BE2C (cell line): ENCODE measurements around the gene DPM2.

ENCODE experiments used
- DNase-seq: peaks from one replicate; pipeline ENCODE4 v3.0.0-alpha.2; 2020
- H3K27me3 ChIP-seq: fragments of 250-450 bp; sonication (Bioruptor Pico); 2 replicates; pipeline ENCODE4 v1.5.1; 2020; ENCODE audit warnings: mild to moderate bottlenecking
- H3K36me3 ChIP-seq: fragments of 250-450 bp; sonication (Bioruptor Pico); 2 replicates; pipeline ENCODE4 v1.5.1; 2020; ENCODE audit warnings: mild to moderate bottlenecking
- H3K4me1 ChIP-seq: fragments of 250-450 bp; sonication (Bioruptor Pico); 2 replicates; pipeline ENCODE4 v1.5.1; 2020
- H3K4me3 ChIP-seq: 2 replicates; pipeline ENCODE4 v1.5.1; 2011; ENCODE audit warnings: low read depth, low read length
- H3K9me3 ChIP-seq: fragments of 250-450 bp; sonication (Bioruptor Pico); 2 replicates; pipeline ENCODE4 v1.5.1; 2020
- TF ChIP-seq, protein P1 (sequence below): IDR thresholded peaks from 2 replicates; pipeline ENCODE4 v1.5.1; 2012; ENCODE audit warnings: mild to moderate bottlenecking, low read depth, low read length

Gene DPM2

DNA sequence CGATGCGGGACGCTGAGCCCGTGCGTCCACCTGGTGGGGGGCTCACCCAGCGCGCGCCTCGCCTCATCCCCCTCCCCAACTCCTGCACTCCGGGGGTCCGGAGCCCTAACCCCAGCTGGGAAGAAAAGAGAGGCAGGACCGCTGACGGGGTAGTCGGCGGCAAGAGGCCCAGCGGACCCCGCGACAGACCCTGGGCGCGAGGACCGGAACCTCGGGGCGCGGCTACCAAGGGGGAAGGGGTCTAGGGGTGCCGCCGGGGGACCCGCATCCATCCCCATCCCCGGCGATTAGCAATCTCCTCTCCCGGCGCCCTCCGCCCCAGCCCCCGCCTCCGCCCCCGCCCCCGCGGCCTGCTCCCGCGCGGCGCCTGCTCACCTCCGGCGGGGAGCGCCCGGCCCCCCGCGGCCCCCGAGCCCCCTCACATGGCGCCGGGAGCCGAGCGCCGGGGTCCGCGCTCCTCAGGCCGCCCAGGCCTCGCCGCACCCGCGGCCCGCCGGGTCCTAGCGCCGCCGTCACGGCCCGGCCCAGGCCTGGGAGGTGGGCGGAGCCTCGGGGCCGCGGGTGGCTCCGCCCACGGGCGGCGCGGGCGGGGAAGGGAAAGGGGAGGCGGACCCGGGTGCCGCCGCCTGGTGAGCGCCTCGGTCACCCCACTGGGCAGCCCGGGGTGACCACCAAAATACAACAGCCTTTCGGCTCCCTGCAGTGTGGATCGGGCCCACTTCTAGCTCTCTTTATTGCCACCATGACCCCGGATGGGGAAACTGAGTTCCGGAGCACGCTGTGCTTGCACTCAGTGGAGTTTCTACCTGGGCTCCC, 38.3 kb downstream of the DPM2 start, which contains the start of gene ST6GALNAC6:
TSS of gene ST6GALNAC6 (minus strand) at position 476 of the 816 bp plus-strand sequence. CDS start 1,622 bp downstream, outside the sequence.
- Histone ChIP-seq H3K4me3 (peak within 1 kb of the TSS; percentile 87), H3K27me3 (no peaks in the 10 kb centered on the region)
- TF ChIP-seq, protein P1, sequence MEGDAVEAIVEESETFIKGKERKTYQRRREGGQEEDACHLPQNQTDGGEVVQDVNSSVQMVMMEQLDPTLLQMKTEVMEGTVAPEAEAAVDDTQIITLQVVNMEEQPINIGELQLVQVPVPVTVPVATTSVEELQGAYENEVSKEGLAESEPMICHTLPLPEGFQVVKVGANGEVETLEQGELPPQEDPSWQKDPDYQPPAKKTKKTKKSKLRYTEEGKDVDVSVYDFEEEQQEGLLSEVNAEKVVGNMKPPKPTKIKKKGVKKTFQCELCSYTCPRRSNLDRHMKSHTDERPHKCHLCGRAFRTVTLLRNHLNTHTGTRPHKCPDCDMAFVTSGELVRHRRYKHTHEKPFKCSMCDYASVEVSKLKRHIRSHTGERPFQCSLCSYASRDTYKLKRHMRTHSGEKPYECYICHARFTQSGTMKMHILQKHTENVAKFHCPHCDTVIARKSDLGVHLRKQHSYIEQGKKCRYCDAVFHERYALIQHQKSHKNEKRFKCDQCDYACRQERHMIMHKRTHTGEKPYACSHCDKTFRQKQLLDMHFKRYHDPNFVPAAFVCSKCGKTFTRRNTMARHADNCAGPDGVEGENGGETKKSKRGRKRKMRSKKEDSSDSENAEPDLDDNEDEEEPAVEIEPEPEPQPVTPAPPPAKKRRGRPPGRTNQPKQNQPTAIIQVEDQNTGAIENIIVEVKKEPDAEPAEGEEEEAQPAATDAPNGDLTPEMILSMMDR = no peak

DNA sequence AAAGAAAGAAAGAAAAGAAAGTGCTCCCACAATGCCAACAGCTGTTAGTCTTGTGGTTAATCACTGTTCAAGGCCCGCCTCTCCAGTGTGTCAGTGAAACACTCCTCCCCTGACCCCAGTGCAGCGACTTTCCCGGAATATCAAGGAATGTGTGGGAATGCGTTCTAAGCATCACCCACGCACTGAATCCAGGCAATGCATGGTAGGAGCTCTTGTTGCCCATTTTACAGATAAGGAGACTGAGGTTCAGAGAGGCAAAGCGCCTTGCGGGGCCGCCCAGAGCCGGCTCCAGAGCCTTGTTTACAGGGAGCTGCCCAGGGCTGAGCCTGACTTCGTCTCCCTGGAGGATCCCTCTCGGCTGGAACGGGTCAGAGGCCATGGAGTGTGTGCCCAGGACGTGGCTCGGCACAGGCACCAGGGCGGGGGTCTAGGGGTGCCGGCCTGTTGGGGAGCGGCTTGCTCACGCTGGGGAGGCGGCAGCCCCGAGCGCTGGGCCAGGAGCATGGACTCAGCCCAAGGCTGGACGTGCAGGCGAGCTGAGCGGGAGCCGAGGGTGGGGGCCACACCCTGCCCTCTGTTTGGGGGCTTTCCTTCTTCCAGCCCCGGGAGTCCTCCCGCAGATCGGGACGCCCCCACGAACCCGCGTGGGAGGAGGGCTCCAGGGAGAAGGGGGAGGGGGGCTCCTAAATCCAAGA, 39.1 kb downstream of the DPM2 start:
- TF ChIP-seq, protein P1 = no peak
- H3K4me1 ChIP-seq = peaks cover 6% of the 10 kb centered on the region; the same call in 1 of the 2 replicates
- H3K27me3 ChIP-seq = no peaks in the 10 kb centered on the region
- H3K9me3 ChIP-seq = no peaks in the 10 kb centered on the region
- H3K36me3 ChIP-seq = peaks cover 32% of the 10 kb centered on the region
- DNase-seq = peak; percentile 53
- H3K4me3 ChIP-seq = peak overlapping the region; percentile 87

More for the DNA sequence above, 38.3 kb downstream of the DPM2 start, which contains the start of gene ST6GALNAC6:
- Histone ChIP-seq H3K36me3 (peaks cover 25% of the 10 kb centered on the region), H3K4me1 (peaks cover 9% of the 10 kb centered on the region; the same call in 1 of the 2 replicates), H3K9me3 (no peaks in the 10 kb centered on the region)
- peak; percentile 86 for DNase-seq

DNA sequence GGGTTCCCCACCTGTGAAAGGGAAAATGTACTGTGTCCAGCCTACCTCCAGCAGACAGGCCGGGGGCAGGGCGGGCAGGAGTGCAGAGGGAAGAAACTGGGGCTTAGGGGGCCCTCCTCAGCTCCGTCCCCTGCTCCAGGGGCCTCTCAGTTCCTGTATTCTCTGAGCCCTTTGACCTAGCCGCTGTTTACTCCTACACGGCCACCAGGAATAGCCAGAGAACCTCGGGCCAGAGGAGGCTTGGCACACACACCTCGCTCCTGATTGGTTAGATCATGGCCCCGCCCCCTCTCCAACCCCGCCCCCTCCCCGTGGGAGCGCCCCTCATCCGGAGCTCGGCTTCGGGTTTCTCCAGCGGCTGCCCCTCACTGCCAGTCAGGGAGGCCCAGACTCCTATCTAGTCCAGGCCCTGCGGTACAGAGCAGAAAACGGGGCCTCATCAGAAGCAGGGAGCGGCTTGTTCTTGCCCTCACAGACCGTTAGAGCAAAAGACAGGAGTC, 40.4 kb downstream of the DPM2 start:
- Histone ChIP-seq H3K27me3 (no peaks in the 10 kb centered on the region), H3K4me1 (peaks cover 6% of the 10 kb centered on the region; the same call in 1 of the 2 replicates), H3K36me3 (peaks cover 46% of the 10 kb centered on the region), H3K4me3 (no peak overlapping the region; the same call in 1 of the 2 replicates), H3K9me3 (no peaks in the 10 kb centered on the region)
- TF ChIP-seq, protein P1 = no peak
- DNase-seq = peak; percentile 88

DNA sequence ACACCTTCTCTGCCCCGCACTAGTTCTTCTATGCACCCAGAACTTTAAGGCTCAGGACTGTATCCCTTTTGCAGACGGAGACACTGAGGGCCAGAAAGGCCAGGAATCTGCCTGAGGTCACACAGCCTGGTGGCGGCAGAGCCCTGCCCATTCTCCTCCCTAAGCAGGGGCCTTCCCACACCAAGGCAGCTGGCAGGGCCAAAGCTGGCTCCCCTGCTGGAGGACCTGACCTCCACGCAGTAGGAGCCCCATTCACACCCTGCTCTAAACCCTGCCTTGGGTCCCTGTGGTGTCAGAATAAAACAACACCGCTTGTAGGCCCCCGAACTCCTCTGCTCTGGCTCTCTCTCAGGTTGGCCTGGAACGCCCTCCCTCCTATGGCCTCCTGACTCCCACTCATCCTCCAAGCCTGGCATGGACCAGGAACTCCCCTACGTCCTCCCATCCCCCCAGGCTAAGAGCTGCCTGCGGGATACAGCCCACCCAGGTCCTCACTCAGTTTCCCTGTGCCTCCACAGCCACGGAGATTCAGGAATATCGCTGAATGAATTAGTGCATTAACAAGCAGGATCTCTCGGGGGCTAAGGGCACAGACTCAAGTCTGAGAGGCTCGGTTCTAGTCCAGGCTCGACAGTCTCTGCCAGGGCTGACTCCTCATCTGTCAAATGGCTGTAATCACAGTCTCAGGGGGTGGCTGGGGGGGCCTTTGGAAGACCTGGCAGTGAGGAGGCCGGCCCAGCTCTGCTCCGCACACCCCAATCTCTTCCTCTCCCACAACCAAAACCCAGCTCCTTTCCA, 41.1 kb downstream of the DPM2 start:
- H3K36me3 ChIP-seq = peaks cover 48% of the 10 kb centered on the region
- H3K27me3 ChIP-seq = no peaks in the 10 kb centered on the region
- H3K4me1 ChIP-seq = peaks cover 6% of the 10 kb centered on the region; the same call in 1 of the 2 replicates

GRCh38 chr9:127895811-127896210, 41.8 kb downstream of the DPM2 start:
- peaks cover 6% of the 10 kb centered on the region; the same call in 1 of the 2 replicates for H3K4me1 ChIP-seq
- H3K4me3 ChIP-seq = no peak overlapping the region
- peaks cover 54% of the 10 kb centered on the region for H3K36me3 ChIP-seq
- no peaks in the 10 kb centered on the region for H3K9me3 ChIP-seq
- no peak for DNase-seq
- H3K27me3 ChIP-seq = no peaks in the 10 kb centered on the region
- TF ChIP-seq, protein P1 = no peak

More for the DNA sequence above, 41.1 kb downstream of the DPM2 start:
- Histone ChIP-seq H3K9me3 (no peaks in the 10 kb centered on the region), H3K4me3 (no peak overlapping the region; the same call in 1 of the 2 replicates)
- DNase-seq = no peak
- TF ChIP-seq, protein P1 = no peak
